ENCODE results near the gene PARN.
"Not testable (repeated sequence)": the region's sequence is repeated elsewhere in the genome, so short reads cannot be mapped to it uniquely, and the experiment has no call there.

PARN gene

GRCh38 chr16:14629919-14630619 lies at the start of gene PARN:
Gene PARN (minus strand): TSS chr16:14630260. CDS start chr16:14630125, 135 bp downstream.
- peak; percentile 97 to 98 for DNase-seq

GRCh38 chr16:14678748-14679497 lies 48.9 kb upstream of the PARN start:
- no peak for DNase-seq

- no peak for DNase-seq
Observed at GRCh38 chr16:14677627-14678026, 47.6 kb upstream of the PARN start.

- no peak for DNase-seq
Observed at GRCh38 chr16:14676633-14677032, 46.6 kb upstream of the PARN start.

GRCh38 chr16:14672403-14672971 lies 42.4 kb upstream of the PARN start:
- DNase-seq, result no peak

GRCh38 chr16:14669776-14670175 lies 39.7 kb upstream of the PARN start:
- DNase-seq, result no peak

GRCh38 chr16:14668556-14669223 lies 38.6 kb upstream of the PARN start:
- DNase-seq, result no peak

GRCh38 chr16:14667347-14668266 lies 37.5 kb upstream of the PARN start:
- no peak for DNase-seq

- DNase-seq, result no peak
Observed at GRCh38 chr16:14658063-14658462, 28.0 kb upstream of the PARN start.

- DNase-seq, result no peak
Observed at GRCh38 chr16:14652726-14653125, 22.7 kb upstream of the PARN start.

GRCh38 chr16:14650629-14651028 lies 20.6 kb upstream of the PARN start:
- no peak for DNase-seq

GRCh38 chr16:14649816-14650215 lies 19.8 kb upstream of the PARN start:
- DNase-seq, result no peak

- no peak for DNase-seq
Observed at GRCh38 chr16:14641926-14642325, 11.9 kb upstream of the PARN start.

- DNase-seq, result no peak
Observed at GRCh38 chr16:14641206-14641605, 11.1 kb upstream of the PARN start.

- DNase-seq, result no peak
Observed at GRCh38 chr16:14640538-14640937, 10.5 kb upstream of the PARN start.

- DNase-seq, result not testable (repeated sequence)
Observed at GRCh38 chr16:14636951-14637240, 6.8 kb upstream of the PARN start.

- DNase-seq, result not testable (repeated sequence)
Observed at GRCh38 chr16:14636179-14636950, 6.3 kb upstream of the PARN start.

- DNase-seq, result no peak
Observed at GRCh38 chr16:14635395-14636165, 5.5 kb upstream of the PARN start.

GRCh38 chr16:14634389-14634725 lies 4.3 kb upstream of the PARN start:
- no peak for DNase-seq

- peak; percentile 98 to 99 for DNase-seq
Observed at GRCh38 chr16:14632693-14633569, 2.9 kb upstream of the PARN start, which contains the start of gene BFAR. Gene BFAR (plus strand): TSS chr16:14632951. CDS start chr16:14644347, 11,396 bp downstream.
